Astrocyte (in vitro differentiated cells and primary cell): Measurements from ENCODE around the gene ARMC9. TPM values are rescaled to one million over a fixed set of nuclear protein-coding genes. Genes with fewer than 3 reads are reported as not detected.

Source experiments
- DNase-seq: peaks from one replicate; pipeline ENCODE4 v3.0.0-alpha.2; 2010; ENCODE audit warnings: low read depth
- FAIRE-seq: peaks from 2 replicates; lab custom pipeline; 2011; peaks lifted over from hg19 to GRCh38; lab: Jason Lieb, UNC
- H2AFZ ChIP-seq: 2 replicates; pipeline ENCODE4 v1.6.0; 2012; ENCODE audit warnings: low read depth, low read length, inconsistent platforms
- H3K27ac ChIP-seq: 2 replicates; pipeline ENCODE4 v1.5.1; 2011; ENCODE audit warnings: low read depth, low read length, inconsistent platforms
- H3K27me3 ChIP-seq: 2 replicates; pipeline ENCODE4 v1.6.0; 2011; ENCODE audit warnings: low read length, inconsistent platforms; ENCODE audit not compliant: insufficient read depth
- H3K36me3 ChIP-seq: 2 replicates; pipeline ENCODE4 v1.5.1; 2011; ENCODE audit warnings: low read length, inconsistent platforms; ENCODE audit not compliant: insufficient read depth
- H3K4me1 ChIP-seq: 2 replicates; pipeline ENCODE4 v1.5.1; 2011; ENCODE audit warnings: low read length, inconsistent platforms; ENCODE audit not compliant: insufficient read depth
- H3K4me2 ChIP-seq: 2 replicates; pipeline ENCODE4 v1.6.0; 2012; ENCODE audit warnings: low read length, inconsistent platforms
- H3K4me3 ChIP-seq: 2 replicates; pipeline ENCODE4 v1.5.1; 2011; ENCODE audit warnings: low read depth, mild to moderate bottlenecking, low read length, inconsistent platforms; ENCODE audit not compliant: insufficient read depth
- H3K79me2 ChIP-seq: 2 replicates; pipeline ENCODE4 v1.6.0; 2012; ENCODE audit warnings: mild to moderate bottlenecking, low read length, inconsistent platforms; ENCODE audit not compliant: insufficient read depth
- H3K9ac ChIP-seq: 2 replicates; pipeline ENCODE4 v1.6.0; 2012; ENCODE audit warnings: mild to moderate bottlenecking, low read length, inconsistent platforms
- H3K9me3 ChIP-seq: 2 replicates; pipeline ENCODE4 v1.5.1; 2012; ENCODE audit warnings: low read depth, mild to moderate bottlenecking, low read length, inconsistent platforms; ENCODE audit not compliant: insufficient read depth
- H4K20me1 ChIP-seq: 2 replicates; pipeline ENCODE4 v1.6.0; 2012; ENCODE audit warnings: low read length, inconsistent platforms; ENCODE audit not compliant: insufficient read depth
- H3K27ac Mint-ChIP-seq: one replicate; pipeline ENCODE4 v1.8.0; 2021; ENCODE audit warnings: mild to moderate bottlenecking, mixed read lengths; ENCODE audit not compliant: unreplicated experiment
- H3K27me3 Mint-ChIP-seq: one replicate; pipeline ENCODE4 v1.8.0; 2021; ENCODE audit warnings: low read depth, mixed read lengths; ENCODE audit not compliant: unreplicated experiment
- H3K36me3 Mint-ChIP-seq: one replicate; pipeline ENCODE4 v1.8.0; 2021; ENCODE audit warnings: low read depth, mixed read lengths; ENCODE audit not compliant: unreplicated experiment
- H3K4me1 Mint-ChIP-seq: one replicate; pipeline ENCODE4 v1.8.0; 2021; ENCODE audit warnings: low read depth, mixed read lengths; ENCODE audit not compliant: unreplicated experiment
- H3K4me3 Mint-ChIP-seq: one replicate; pipeline ENCODE4 v1.8.0; 2021; ENCODE audit warnings: mild to moderate bottlenecking, moderate library complexity, mixed read lengths; ENCODE audit not compliant: unreplicated experiment
- H3K9me3 Mint-ChIP-seq: one replicate; pipeline ENCODE4 v1.8.0; 2021; ENCODE audit warnings: mild to moderate bottlenecking, mixed read lengths; ENCODE audit not compliant: unreplicated experiment
- CTCF ChIP-seq: IDR thresholded peaks from 2 replicates; pipeline ENCODE4 v1.5.1; 2011; ENCODE audit warnings: low read depth, mild to moderate bottlenecking, inconsistent platforms, low read length, moderate library complexity; ENCODE audit not compliant: insufficient read depth
- EZH2 ChIP-seq: IDR thresholded peaks from 2 replicates; pipeline ENCODE4 v1.6.1; 2012; ENCODE audit warnings: mild to moderate bottlenecking, low read length, inconsistent platforms; ENCODE audit not compliant: insufficient read depth
- total RNA-seq: library from RNA; stranded (reverse); gene quantifications from 2 replicates; pipeline ENCODE4 v1.2.1, GENCODE V29; 2021

Gene ARMC9
- total RNA-seq, 1 donor from 2014 or later, result 52.4 TPM

DNA sequence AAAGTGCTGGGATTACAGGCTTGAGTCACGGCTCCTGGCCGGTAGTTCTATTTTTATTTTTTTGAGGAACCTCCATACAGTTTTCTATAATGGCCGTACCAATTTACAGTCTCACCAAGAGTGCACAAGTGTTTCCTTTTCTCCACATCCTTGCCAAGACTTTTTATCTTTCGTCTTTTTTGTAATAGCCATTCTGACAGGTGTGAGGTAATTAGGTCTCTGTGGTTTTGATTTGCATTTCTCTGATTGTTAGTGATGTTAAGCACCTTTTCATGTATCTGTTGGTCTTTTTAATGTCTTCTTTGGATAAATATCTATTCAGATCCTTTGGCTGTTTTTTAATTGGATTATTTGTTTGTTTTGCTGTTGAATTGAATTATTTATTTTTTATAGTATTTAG lies 9.3 kb downstream of the ARMC9 start:
- peaks cover 11% of the 10 kb centered on the region for H3K4me1 ChIP-seq
- peaks cover 24% of the 10 kb centered on the region for H3K36me3 Mint-ChIP-seq
- no peak overlapping the region for H3K4me3 ChIP-seq
- no peak overlapping the region for H3K27ac Mint-ChIP-seq
- no peaks in the 10 kb centered on the region for H3K9me3 ChIP-seq
- H3K27ac ChIP-seq, result no peak overlapping the region
- DNase-seq, result no peak
- H3K27me3 Mint-ChIP-seq, result no peaks in the 10 kb centered on the region
- no peak overlapping the region for H3K9ac ChIP-seq
- no peak for FAIRE-seq
- H3K79me2 ChIP-seq, result peaks cover 39% of the 10 kb centered on the region
- no peak overlapping the region for H3K4me3 Mint-ChIP-seq
- peaks cover 4% of the 10 kb centered on the region for H3K4me1 Mint-ChIP-seq
- no peak overlapping the region for H3K4me2 ChIP-seq
- no peak overlapping the region for H2AFZ ChIP-seq
- peaks cover 46% of the 10 kb centered on the region for H4K20me1 ChIP-seq
- TF ChIP-seq CTCF, result no peak
- no peak for TF ChIP-seq EZH2
- H3K9me3 Mint-ChIP-seq, result peaks cover 2% of the 10 kb centered on the region
- no peaks in the 10 kb centered on the region for H3K27me3 ChIP-seq
- H3K36me3 ChIP-seq, result peaks cover 15% of the 10 kb centered on the region

DNA sequence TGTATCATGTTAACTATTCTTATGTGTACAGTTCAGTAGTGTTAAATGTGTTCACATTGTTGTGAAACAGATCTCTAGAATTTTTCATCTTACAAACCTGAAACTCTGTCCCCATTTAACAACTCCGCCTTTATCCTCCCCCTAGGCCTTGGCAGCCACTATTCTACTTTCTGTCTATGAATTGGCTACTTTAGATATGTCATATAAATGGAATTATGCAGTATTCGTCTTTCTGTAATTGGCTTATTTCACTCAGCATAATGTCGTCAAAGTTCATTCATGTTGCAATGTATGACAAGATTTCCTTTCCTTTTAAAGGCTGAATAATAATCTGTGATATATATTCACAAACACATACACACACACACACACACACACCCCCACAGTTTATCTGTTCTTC lies 12.4 kb downstream of the ARMC9 start:
- H3K4me3 ChIP-seq, result no peak overlapping the region
- peaks cover 12% of the 10 kb centered on the region for H3K4me1 ChIP-seq
- Mint-ChIP-seq H3K4me3 (no peak overlapping the region), H3K27ac (no peak overlapping the region), H3K36me3 (peaks cover 26% of the 10 kb centered on the region), H3K9me3 (no peaks in the 10 kb centered on the region), H3K4me1 (peaks cover 4% of the 10 kb centered on the region), H3K27me3 (no peaks in the 10 kb centered on the region)
- peaks cover 30% of the 10 kb centered on the region for H4K20me1 ChIP-seq
- H3K27ac ChIP-seq, result no peak overlapping the region
- no peak overlapping the region for H3K4me2 ChIP-seq
- TF ChIP-seq CTCF (no peak), EZH2 (no peak)
- peaks cover 18% of the 10 kb centered on the region for H3K79me2 ChIP-seq
- H2AFZ ChIP-seq, result no peak overlapping the region
- no peaks in the 10 kb centered on the region for H3K9me3 ChIP-seq
- FAIRE-seq (no peak), DNase-seq (no peak)
- H3K27me3 ChIP-seq, result no peaks in the 10 kb centered on the region
- no peak overlapping the region for H3K9ac ChIP-seq
- peaks cover 30% of the 10 kb centered on the region for H3K36me3 ChIP-seq

- DNase-seq, result no peak
- Histone ChIP-seq H3K9ac (no peak overlapping the region), H3K27ac (peak overlapping the region; percentile 60), H3K27me3 (no peaks in the 10 kb centered on the region), H2AFZ (no peak overlapping the region), H3K36me3 (peaks cover 36% of the 10 kb centered on the region), H3K4me1 (peaks cover 12% of the 10 kb centered on the region), H4K20me1 (peaks cover 26% of the 10 kb centered on the region), H3K9me3 (no peaks in the 10 kb centered on the region), H3K79me2 (peaks cover 13% of the 10 kb centered on the region), H3K4me2 (peak overlapping the region; percentile 59), H3K4me3 (no peak overlapping the region)
- H3K4me1 Mint-ChIP-seq, result peaks cover 4% of the 10 kb centered on the region
- H3K4me3 Mint-ChIP-seq, result no peak overlapping the region
- peaks cover 29% of the 10 kb centered on the region for H3K36me3 Mint-ChIP-seq
- TF ChIP-seq CTCF, result no peak
- no peak for TF ChIP-seq EZH2
- no peaks in the 10 kb centered on the region for H3K9me3 Mint-ChIP-seq
- H3K27me3 Mint-ChIP-seq, result no peaks in the 10 kb centered on the region
- FAIRE-seq, result no peak
- no peak overlapping the region for H3K27ac Mint-ChIP-seq
Measured at GRCh38 chr2:231211486-231211885, 13.1 kb downstream of the ARMC9 start.
